CD8-positive, alpha-beta memory T cell (primary cell): Measurements from ENCODE around the gene TNFRSF21. TPM values are rescaled to one million over a fixed set of nuclear protein-coding genes. Genes with fewer than 3 reads are reported as not detected.

Source experiments
- CTCF ChIA-PET: fragments of 350-600 bp; sonication (Branson Sonifier 250); formaldehyde crosslinking; loops from one replicate; lab custom pipeline; 2021; ENCODE audit warnings: antibody characterized with exemption; lab: Charles Lee
- POLR2A ChIA-PET: fragments of 350-600 bp; sonication (Branson Sonifier 250); formaldehyde crosslinking; loops from one replicate; lab custom pipeline; 2021; ENCODE audit warnings: antibody characterized with exemption; lab: Charles Lee
- DNase-seq, 5 donors: peaks; one replicate each; pipeline versions ENCODE4 v3.0.0 to v3.0.0-alpha.2; 2020 to 2022; ENCODE audit warnings: mixed read lengths in 1 of 5
- H3K27ac ChIP-seq: one replicate; pipeline ENCODE4 v1.7.0; 2013; ENCODE audit warnings: low read depth, mild to moderate bottlenecking, low read length, moderate library complexity
- H3K27me3 ChIP-seq: 2 replicates; pipeline ENCODE4 v1.7.0; 2013; ENCODE audit warnings: low read length, mild to moderate bottlenecking; ENCODE audit not compliant: insufficient read depth, poor library complexity, severe bottlenecking
- H3K36me3 ChIP-seq: 2 replicates; pipeline ENCODE4 v1.7.0; 2013; ENCODE audit warnings: mild to moderate bottlenecking, low read length, moderate library complexity; ENCODE audit not compliant: insufficient read depth
- H3K4me1 ChIP-seq: 2 replicates; pipeline ENCODE4 v1.7.0; 2013; ENCODE audit warnings: mild to moderate bottlenecking, low read length, moderate library complexity; ENCODE audit not compliant: insufficient read depth
- H3K4me3 ChIP-seq: 2 replicates; pipeline ENCODE4 v1.7.0; 2013; ENCODE audit warnings: mild to moderate bottlenecking, low read length
- H3K9me3 ChIP-seq: 2 replicates; pipeline ENCODE4 v1.7.0; 2013; ENCODE audit warnings: mild to moderate bottlenecking, low read length
- H3K27ac Mint-ChIP-seq, 8 donors: one replicate each; pipeline ENCODE4 v1.8.0; 2020 to 2021; ENCODE audit warnings: mixed read lengths in 8 of 8, mild to moderate bottlenecking in 6 of 8, inconsistent platforms in 3 of 8, moderate library complexity in 3 of 8
- H3K27me3 Mint-ChIP-seq, 2 donors: one replicate each; pipeline ENCODE4 v1.8.0; 2020 to 2021; ENCODE audit warnings: mixed read lengths in 2 of 2, mild to moderate bottlenecking in 1 of 2, moderate library complexity in 1 of 2
- H3K36me3 Mint-ChIP-seq, 3 donors: one replicate each; pipeline ENCODE4 v1.8.0; 2020 to 2021; ENCODE audit warnings: mixed read lengths in 3 of 3, inconsistent platforms in 1 of 3, mild to moderate bottlenecking in 1 of 3
- H3K4me1 Mint-ChIP-seq, 3 donors: one replicate each; pipeline ENCODE4 v1.8.0; 2020 to 2021; ENCODE audit warnings: mixed read lengths in 3 of 3, inconsistent platforms in 1 of 3, mild to moderate bottlenecking in 1 of 3
- H3K4me3 Mint-ChIP-seq, 7 donors: one replicate each; pipeline ENCODE4 v1.8.0; 2020 to 2021; ENCODE audit warnings: mixed read lengths in 7 of 7, mild to moderate bottlenecking in 6 of 7, moderate library complexity in 4 of 7, inconsistent platforms in 2 of 7
- H3K9me3 Mint-ChIP-seq, 5 donors: one replicate each; pipeline ENCODE4 v1.8.0; 2020 to 2022; ENCODE audit warnings: mixed read lengths in 5 of 5, mild to moderate bottlenecking in 3 of 5, moderate library complexity in 2 of 5, inconsistent platforms in 1 of 5
- polyA plus RNA-seq: library from polyadenylated mRNA; unstranded; fragments of 300-500 nt; fragmentation: Illumina TruSeq; gene quantifications from one replicate; pipeline ENCODE4 v1.2.3, GENCODE V29; 2021
- total RNA-seq, 2 experiments: library from RNA; stranded (reverse); gene quantifications; one replicate each; pipeline ENCODE4 v1.2.3, GENCODE V29; 2021

Gene TNFRSF21
- total and polyA plus RNA-seq, 3 experiments from 2014 or later: 0.06 to 1.8 (median 1.7) TPM

DNA sequence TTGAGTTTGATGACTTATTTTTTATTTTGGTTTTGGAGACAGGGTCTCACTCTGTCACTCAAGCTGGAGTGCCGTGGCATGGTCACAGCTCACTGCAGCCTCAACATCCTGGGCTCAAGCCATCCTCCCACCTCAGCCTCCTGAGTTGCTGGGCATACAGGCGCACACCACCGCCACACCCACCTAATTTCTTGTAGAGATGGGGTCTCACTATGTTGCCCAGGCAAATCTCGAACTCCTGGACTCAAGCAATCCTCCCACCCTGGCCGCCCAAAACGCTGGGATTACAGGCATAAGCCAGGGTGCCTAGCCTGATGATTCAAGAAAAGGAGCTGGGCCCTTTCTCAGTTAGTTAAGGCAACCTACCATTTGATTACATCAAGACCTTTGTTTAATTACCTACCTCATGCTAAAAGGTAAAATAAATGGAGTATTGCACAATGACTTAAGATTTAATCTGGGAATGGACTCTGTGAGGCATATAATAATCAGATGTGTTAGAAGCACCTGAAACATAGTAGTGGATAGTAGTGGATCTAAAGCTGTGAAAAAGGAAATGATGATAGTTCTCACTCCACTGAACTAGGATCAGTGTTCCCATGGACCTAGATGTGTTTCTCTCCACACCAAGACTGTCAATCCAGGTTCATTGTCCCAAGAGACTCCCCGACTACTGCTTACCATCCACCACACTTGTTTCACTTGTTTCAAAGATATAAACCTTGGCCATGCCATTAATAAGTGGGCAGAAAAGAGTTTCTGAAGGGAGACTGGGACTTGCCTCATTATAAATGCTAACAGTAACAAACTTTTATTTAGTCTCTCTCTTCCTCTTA lies 2.1 kb downstream of the TNFRSF21 start:
- H3K4me3 ChIP-seq: no peak overlapping the region
- Mint-ChIP-seq H3K27ac (peak overlapping the region in 1 of 8 donors; percentile 55), H3K4me1 (peaks cover 5 to 16% (median 11%) of the 10 kb centered on the region in 3 donors), H3K4me3 (peak overlapping the region in 3 of 7 donors; percentile 15 to 36 (median 36)), H3K9me3 (peaks cover 0 to 2% (median 0%) of the 10 kb centered on the region in 5 donors), H3K27me3 (peaks cover 24 to 77% of the 10 kb centered on the region in 2 donors), H3K36me3 (peaks cover 0 to 1% (median 0%) of the 10 kb centered on the region in 3 donors)
- POLR2A ChIA-PET: no interaction called here
- no peaks in the 10 kb centered on the region for H3K36me3 ChIP-seq
- no peaks in the 10 kb centered on the region for H3K9me3 ChIP-seq
- CTCF ChIA-PET: no interaction called here
- DNase-seq: no peak
- H3K4me1 ChIP-seq: no peaks in the 10 kb centered on the region
- peaks cover 22% of the 10 kb centered on the region for H3K27me3 ChIP-seq
- no peak overlapping the region for H3K27ac ChIP-seq

DNA sequence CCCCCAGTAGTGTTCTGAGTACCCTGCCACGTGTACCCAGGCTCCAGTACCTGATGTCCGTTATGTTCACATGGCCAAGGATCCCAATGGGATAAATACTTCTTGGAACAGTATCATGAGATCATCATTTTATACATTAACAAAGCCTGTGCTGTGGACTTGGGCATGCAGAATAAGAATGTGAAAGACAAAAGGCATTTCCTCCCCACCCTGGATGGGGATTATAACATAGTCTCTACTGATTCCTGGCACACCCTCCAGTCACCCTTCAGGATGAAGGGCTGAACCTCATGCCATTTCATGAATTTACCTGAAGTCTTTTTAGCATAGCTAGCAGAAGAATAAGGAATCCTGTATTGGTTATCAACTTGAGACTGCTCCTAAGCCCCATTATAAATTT lies 2.8 kb downstream of the TNFRSF21 start:
- H3K27me3 Mint-ChIP-seq: peaks cover 19 to 74% of the 10 kb centered on the region in 2 donors
- Histone ChIP-seq H3K4me1 (no peaks in the 10 kb centered on the region), H3K9me3 (no peaks in the 10 kb centered on the region), H3K27me3 (peaks cover 22% of the 10 kb centered on the region), H3K36me3 (no peaks in the 10 kb centered on the region), H3K27ac (no peak overlapping the region), H3K4me3 (no peak overlapping the region)
- H3K36me3 Mint-ChIP-seq: no peaks in the 10 kb centered on the region
- no peak for DNase-seq
- ChIA-PET POLR2A (no interaction called here), CTCF (no interaction called here)
- H3K27ac Mint-ChIP-seq: no peak overlapping the region
- no peak overlapping the region for H3K4me3 Mint-ChIP-seq
- H3K9me3 Mint-ChIP-seq: peaks cover 0 to 2% (median 0%) of the 10 kb centered on the region in 5 donors
- H3K4me1 Mint-ChIP-seq: peaks cover 5 to 16% (median 11%) of the 10 kb centered on the region in 3 donors

DNA sequence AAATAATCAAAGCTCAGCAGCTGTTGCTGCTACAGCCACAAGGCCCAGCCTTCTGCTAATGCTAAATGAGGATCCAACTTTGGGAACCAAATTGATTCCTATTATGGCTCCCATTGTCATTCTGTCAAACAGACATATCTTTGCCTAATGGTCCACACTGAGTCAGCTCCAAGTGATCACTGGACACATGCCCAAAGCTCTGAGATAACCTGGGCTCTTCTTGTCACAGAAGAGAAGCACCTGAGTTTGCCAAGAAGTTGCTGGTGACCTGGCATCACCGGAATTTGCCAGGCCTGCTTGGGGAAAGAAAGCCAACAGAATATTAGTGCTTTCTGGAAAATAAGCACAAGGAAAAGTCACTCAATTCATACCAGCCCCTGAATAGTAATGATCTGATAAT lies 5.8 kb downstream of the TNFRSF21 start:
- peaks cover 19 to 57% of the 10 kb centered on the region in 2 donors for H3K27me3 Mint-ChIP-seq
- CTCF ChIA-PET: no interaction called here
- Histone ChIP-seq H3K27me3 (peaks cover 19% of the 10 kb centered on the region), H3K9me3 (no peaks in the 10 kb centered on the region), H3K4me1 (no peaks in the 10 kb centered on the region), H3K4me3 (no peak overlapping the region), H3K27ac (no peak overlapping the region), H3K36me3 (no peaks in the 10 kb centered on the region)
- no peak overlapping the region for H3K4me3 Mint-ChIP-seq
- no peak for DNase-seq
- POLR2A ChIA-PET: no interaction called here
- H3K27ac Mint-ChIP-seq: no peak overlapping the region
- peaks cover 0 to 2% (median 0%) of the 10 kb centered on the region in 5 donors for H3K9me3 Mint-ChIP-seq
- H3K4me1 Mint-ChIP-seq: peaks cover 0 to 8% (median 4%) of the 10 kb centered on the region in 3 donors
- no peaks in the 10 kb centered on the region for H3K36me3 Mint-ChIP-seq

DNA sequence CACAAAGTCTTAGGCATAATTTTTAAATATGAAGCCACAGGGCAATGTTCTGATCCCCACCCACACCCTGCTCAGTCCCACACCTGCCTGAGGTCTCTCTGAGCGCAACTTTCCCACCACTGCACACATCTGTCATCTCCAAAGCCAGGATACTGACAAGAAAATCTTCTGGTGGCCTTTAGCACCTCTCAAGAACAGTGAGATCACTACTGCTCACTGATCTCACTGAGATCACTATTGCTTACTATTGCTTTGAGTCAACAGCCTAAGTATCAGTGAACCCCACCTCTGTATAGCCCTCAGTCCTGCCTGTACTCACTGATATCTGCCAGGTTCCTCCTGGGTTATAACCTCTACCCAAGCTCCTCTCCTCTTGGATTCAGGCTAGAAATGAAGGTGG lies 6.4 kb downstream of the TNFRSF21 start:
- Mint-ChIP-seq H3K27me3 (peaks cover 17 to 53% of the 10 kb centered on the region in 2 donors), H3K27ac (no peak overlapping the region), H3K9me3 (peaks cover 0 to 2% (median 0%) of the 10 kb centered on the region in 5 donors), H3K4me1 (peaks cover 0 to 6% (median 2%) of the 10 kb centered on the region in 3 donors), H3K4me3 (no peak overlapping the region), H3K36me3 (no peaks in the 10 kb centered on the region)
- POLR2A ChIA-PET: no interaction called here
- Histone ChIP-seq H3K27ac (no peak overlapping the region), H3K36me3 (no peaks in the 10 kb centered on the region), H3K27me3 (peaks cover 14% of the 10 kb centered on the region), H3K4me1 (no peaks in the 10 kb centered on the region), H3K4me3 (no peak overlapping the region), H3K9me3 (no peaks in the 10 kb centered on the region)
- DNase-seq: no peak
- CTCF ChIA-PET: no interaction called here

GRCh38 chr6:47302043-47302442 lies 7.7 kb downstream of the TNFRSF21 start:
- H3K4me1 Mint-ChIP-seq: no peaks in the 10 kb centered on the region
- DNase-seq: no peak
- H3K27ac ChIP-seq: no peak overlapping the region
- peaks cover 10 to 41% of the 10 kb centered on the region in 2 donors for H3K27me3 Mint-ChIP-seq
- H3K9me3 ChIP-seq: no peaks in the 10 kb centered on the region
- no peaks in the 10 kb centered on the region for H3K36me3 ChIP-seq
- H3K4me1 ChIP-seq: no peaks in the 10 kb centered on the region
- POLR2A ChIA-PET: no interaction called here
- no peak overlapping the region for H3K27ac Mint-ChIP-seq
- H3K4me3 Mint-ChIP-seq: no peak overlapping the region
- CTCF ChIA-PET: no interaction called here
- no peak overlapping the region for H3K4me3 ChIP-seq
- H3K27me3 ChIP-seq: peaks cover under 1% of the 10 kb centered on the region
- H3K9me3 Mint-ChIP-seq: peaks cover 0 to 2% (median 0%) of the 10 kb centered on the region in 5 donors
- H3K36me3 Mint-ChIP-seq: no peaks in the 10 kb centered on the region

DNA sequence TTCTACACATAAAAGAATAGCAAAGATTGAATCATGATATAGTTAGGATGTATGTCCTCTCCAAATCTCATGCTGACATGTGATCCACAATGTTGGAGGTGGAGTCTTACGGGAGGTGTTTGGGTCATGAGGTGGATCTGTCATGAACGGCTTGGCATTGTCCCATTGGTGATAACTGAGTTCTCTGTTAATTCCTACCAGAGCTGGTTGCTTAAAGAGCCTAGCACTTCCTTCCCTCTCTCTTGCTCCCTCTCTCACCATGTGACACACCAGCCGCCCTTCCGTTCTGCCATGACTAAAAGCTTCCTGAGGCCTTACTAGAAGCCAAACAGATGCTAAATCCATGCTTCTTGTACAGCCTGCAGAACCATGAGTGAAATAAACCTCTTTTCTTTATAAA lies 8.3 kb downstream of the TNFRSF21 start:
- no peaks in the 10 kb centered on the region for H3K27me3 ChIP-seq
- no peak overlapping the region for H3K27ac Mint-ChIP-seq
- H3K4me3 Mint-ChIP-seq: no peak overlapping the region
- no peaks in the 10 kb centered on the region for H3K9me3 ChIP-seq
- no peak overlapping the region for H3K4me3 ChIP-seq
- ChIA-PET CTCF (no interaction called here), POLR2A (no interaction called here)
- H3K4me1 Mint-ChIP-seq: no peaks in the 10 kb centered on the region
- H3K27ac ChIP-seq: no peak overlapping the region
- no peaks in the 10 kb centered on the region for H3K4me1 ChIP-seq
- no peak for DNase-seq
- H3K27me3 Mint-ChIP-seq: peaks cover 10 to 35% of the 10 kb centered on the region in 2 donors
- no peaks in the 10 kb centered on the region for H3K36me3 ChIP-seq
- peaks cover 0 to 2% (median 0%) of the 10 kb centered on the region in 5 donors for H3K9me3 Mint-ChIP-seq
- no peaks in the 10 kb centered on the region for H3K36me3 Mint-ChIP-seq

DNA sequence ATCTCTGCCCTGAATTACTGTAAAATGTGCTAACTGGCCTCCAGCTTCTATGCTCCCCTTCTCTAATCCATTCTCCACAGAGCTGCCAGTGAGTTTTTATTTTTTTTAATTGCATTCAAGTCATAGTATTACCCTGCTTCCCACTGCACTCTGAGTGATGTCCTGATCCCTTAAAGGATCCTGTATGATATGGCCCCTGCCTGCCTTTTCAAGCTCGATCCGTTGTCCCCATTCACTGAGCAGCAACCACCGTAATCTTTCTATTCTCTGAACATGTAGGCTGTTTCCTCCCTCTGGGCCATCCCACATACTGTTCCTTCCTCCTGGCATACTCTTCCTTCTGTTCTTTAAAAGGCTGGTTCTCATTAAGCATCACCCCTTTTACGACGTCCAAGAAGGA lies 9.3 kb downstream of the TNFRSF21 start:
- Histone ChIP-seq H3K4me3 (no peak overlapping the region), H3K36me3 (no peaks in the 10 kb centered on the region), H3K27me3 (no peaks in the 10 kb centered on the region), H3K27ac (no peak overlapping the region), H3K4me1 (no peaks in the 10 kb centered on the region), H3K9me3 (no peaks in the 10 kb centered on the region)
- Mint-ChIP-seq H3K4me1 (no peaks in the 10 kb centered on the region), H3K27ac (no peak overlapping the region), H3K36me3 (no peaks in the 10 kb centered on the region), H3K27me3 (peaks cover 13 to 29% of the 10 kb centered on the region in 2 donors), H3K4me3 (no peak overlapping the region), H3K9me3 (peaks cover 0 to 4% (median 0%) of the 10 kb centered on the region in 5 donors)
- POLR2A ChIA-PET: no interaction called here
- DNase-seq: no peak
- CTCF ChIA-PET: no interaction called here

- Mint-ChIP-seq H3K4me1 (no peaks in the 10 kb centered on the region), H3K4me3 (no peak overlapping the region), H3K9me3 (peaks cover 0 to 4% (median 0%) of the 10 kb centered on the region in 5 donors), H3K27ac (no peak overlapping the region), H3K36me3 (no peaks in the 10 kb centered on the region), H3K27me3 (peaks cover 13 to 33% of the 10 kb centered on the region in 2 donors)
- no peaks in the 10 kb centered on the region for H3K27me3 ChIP-seq
- POLR2A ChIA-PET: no interaction called here
- no peaks in the 10 kb centered on the region for H3K36me3 ChIP-seq
- DNase-seq: no peak
- H3K4me1 ChIP-seq: no peaks in the 10 kb centered on the region
- H3K27ac ChIP-seq: no peak overlapping the region
- CTCF ChIA-PET: no interaction called here
- H3K9me3 ChIP-seq: no peaks in the 10 kb centered on the region
- H3K4me3 ChIP-seq: no peak overlapping the region
Observed at GRCh38 chr6:47299965-47300364, 9.7 kb downstream of the TNFRSF21 start.
